Duodenal mucosa (tissue), 2 donors: ENCODE data around the gene MITF.

ENCODE experiments used
- H3K27ac ChIP-seq: one replicate; pipeline ENCODE4 v1.7.0; 2013; ENCODE audit warnings: low read depth, low read length
- H3K27me3 ChIP-seq, 2 donors: one replicate each; pipeline ENCODE4 v1.7.0; 2013; ENCODE audit warnings: low read length in 2 of 2, control low read depth in 1 of 2; ENCODE audit not compliant: insufficient read depth in 2 of 2, control insufficient read depth in 1 of 2
- H3K36me3 ChIP-seq, 2 donors: one replicate each; pipeline ENCODE4 v1.7.0; 2013; ENCODE audit warnings: low read length in 2 of 2, control low read depth in 1 of 2; ENCODE audit not compliant: insufficient read depth in 2 of 2, control insufficient read depth in 1 of 2
- H3K4me1 ChIP-seq, 2 donors: one replicate each; pipeline ENCODE4 v1.7.0; 2013; ENCODE audit warnings: low read length in 2 of 2, control low read depth in 1 of 2; ENCODE audit not compliant: insufficient read depth in 2 of 2, control insufficient read depth in 1 of 2
- H3K4me3 ChIP-seq, 2 donors: one replicate each; pipeline ENCODE4 v1.7.0; 2013; ENCODE audit warnings: low read length in 2 of 2, low read depth in 1 of 2
- H3K9ac ChIP-seq, 2 donors: one replicate each; pipeline ENCODE4 v1.7.0; 2013; ENCODE audit warnings: low read length in 2 of 2, low read depth in 1 of 2
- H3K9me3 ChIP-seq, 2 donors: one replicate each; pipeline ENCODE4 v1.7.0; 2013; ENCODE audit warnings: low read length in 2 of 2, control low read depth in 1 of 2; ENCODE audit not compliant: control insufficient read depth in 1 of 2

The MITF gene

DNA sequence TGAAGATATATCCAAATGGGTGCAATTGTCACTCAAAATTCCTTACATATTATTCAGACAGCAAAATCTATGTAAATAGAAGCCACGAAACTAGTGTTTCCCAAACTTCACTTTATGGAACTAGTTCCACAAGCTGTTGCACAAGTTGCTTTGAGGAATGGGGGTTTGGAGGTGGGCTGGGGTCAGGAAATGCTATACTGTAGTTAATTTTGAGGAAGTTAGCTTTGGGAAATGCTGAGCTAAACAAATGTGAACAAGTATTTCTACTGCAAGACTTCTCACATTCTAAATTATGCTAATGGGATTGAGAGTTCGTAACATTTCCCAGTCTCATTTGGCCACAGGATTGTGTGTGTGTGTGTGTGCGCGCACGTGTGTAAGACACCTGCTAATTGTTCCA, 231.6 kb downstream of the MITF start:
- Histone ChIP-seq H3K4me1 (no peaks in the 10 kb centered on the region), H3K9me3 (no peaks in the 10 kb centered on the region), H3K27me3 (no peaks in the 10 kb centered on the region), H3K9ac (no peak overlapping the region), H3K4me3 (no peak overlapping the region), H3K36me3 (no peaks in the 10 kb centered on the region), H3K27ac (no peak overlapping the region)

DNA sequence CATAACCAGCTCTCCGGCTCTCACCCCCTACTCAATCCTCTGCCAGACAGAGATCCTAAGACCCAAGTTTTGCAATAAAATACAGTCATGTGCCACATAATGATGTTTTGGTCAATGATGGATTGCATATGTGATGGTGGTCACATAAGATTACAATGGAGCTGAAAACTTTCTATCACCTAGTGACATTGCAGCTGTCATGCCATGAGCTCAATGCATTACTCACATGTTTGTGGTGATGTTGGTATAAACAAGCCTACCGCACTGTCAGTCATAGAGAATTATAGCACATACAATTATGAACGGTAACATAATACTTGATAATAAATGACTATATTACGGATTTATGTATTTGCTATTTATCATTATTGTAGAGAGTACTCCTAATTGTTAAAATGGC, 233.4 kb downstream of the MITF start:
- Histone ChIP-seq H3K4me3 (no peak overlapping the region), H3K4me1 (no peaks in the 10 kb centered on the region), H3K9me3 (no peaks in the 10 kb centered on the region), H3K36me3 (no peaks in the 10 kb centered on the region), H3K27me3 (no peaks in the 10 kb centered on the region), H3K9ac (no peak overlapping the region), H3K27ac (no peak overlapping the region)

DNA sequence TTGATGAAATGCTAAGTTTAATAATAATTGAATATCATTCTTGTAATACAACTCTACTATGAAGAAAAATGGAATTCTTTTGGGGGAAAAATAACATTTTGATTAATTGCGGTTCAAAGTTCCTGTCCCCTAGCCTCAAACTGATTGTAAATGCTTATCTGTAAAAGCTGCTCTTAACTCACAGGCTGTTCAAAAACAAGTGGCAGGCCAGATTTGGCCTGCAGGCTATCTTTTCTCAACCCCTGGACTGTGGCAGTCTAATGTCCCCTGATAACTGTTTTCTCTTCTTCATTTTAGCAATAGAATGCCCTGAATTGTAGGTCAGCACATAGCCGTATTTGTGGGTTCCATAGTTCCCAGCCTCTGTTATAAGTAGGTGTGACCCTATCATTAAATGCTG, 236.8 kb downstream of the MITF start:
- peaks cover 4 to 5% of the 10 kb centered on the region in 2 donors for H3K9me3 ChIP-seq
- no peak overlapping the region for H3K9ac ChIP-seq
- H3K4me3 ChIP-seq, result no peak overlapping the region
- no peak overlapping the region for H3K27ac ChIP-seq
- H3K27me3 ChIP-seq, result no peaks in the 10 kb centered on the region
- H3K4me1 ChIP-seq, result no peaks in the 10 kb centered on the region
- no peaks in the 10 kb centered on the region for H3K36me3 ChIP-seq

- no peaks in the 10 kb centered on the region for H3K27me3 ChIP-seq
- no peaks in the 10 kb centered on the region for H3K36me3 ChIP-seq
- H3K27ac ChIP-seq, result no peak overlapping the region
- H3K9ac ChIP-seq, result no peak overlapping the region
- no peak overlapping the region for H3K4me3 ChIP-seq
- H3K9me3 ChIP-seq, result peaks cover 4 to 5% of the 10 kb centered on the region in 2 donors
- no peaks in the 10 kb centered on the region for H3K4me1 ChIP-seq
Measured at GRCh38 chr3:69983546-69984265, 244.4 kb downstream of the MITF start.

- H3K27me3 ChIP-seq, result no peaks in the 10 kb centered on the region
- no peaks in the 10 kb centered on the region for H3K4me1 ChIP-seq
- no peak overlapping the region for H3K9ac ChIP-seq
- H3K36me3 ChIP-seq, result no peaks in the 10 kb centered on the region
- H3K4me3 ChIP-seq, result no peak overlapping the region
- no peak overlapping the region for H3K27ac ChIP-seq
- no peaks in the 10 kb centered on the region for H3K9me3 ChIP-seq
Measured at GRCh38 chr3:69985266-69985665, 246.0 kb downstream of the MITF start.

DNA sequence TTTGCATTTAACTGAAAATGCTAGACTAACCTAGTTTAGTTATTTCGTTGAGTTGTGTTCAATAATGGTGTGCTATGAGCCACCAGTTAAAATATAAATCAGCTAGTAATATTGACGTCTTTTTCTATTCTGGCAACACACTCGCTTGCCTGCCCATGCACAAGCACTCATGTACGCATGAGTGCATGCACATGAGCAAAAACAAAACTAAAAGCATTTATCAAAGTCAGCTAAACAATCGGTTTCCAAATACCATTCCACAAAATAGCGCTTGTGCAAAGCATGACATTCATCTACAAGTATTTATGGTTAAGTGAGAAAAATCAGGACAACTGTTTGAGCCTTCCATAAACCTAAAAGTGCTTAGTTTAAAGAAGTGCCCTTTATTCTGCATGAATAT, 247.2 kb downstream of the MITF start:
- no peak overlapping the region for H3K27ac ChIP-seq
- H3K9ac ChIP-seq, result no peak overlapping the region
- H3K9me3 ChIP-seq, result no peaks in the 10 kb centered on the region
- no peaks in the 10 kb centered on the region for H3K4me1 ChIP-seq
- H3K4me3 ChIP-seq, result no peak overlapping the region
- H3K36me3 ChIP-seq, result no peaks in the 10 kb centered on the region
- H3K27me3 ChIP-seq, result no peaks in the 10 kb centered on the region

- Histone ChIP-seq H3K4me3 (no peak overlapping the region), H3K27ac (no peak overlapping the region), H3K4me1 (no peaks in the 10 kb centered on the region), H3K36me3 (no peaks in the 10 kb centered on the region), H3K9ac (no peak overlapping the region), H3K27me3 (no peaks in the 10 kb centered on the region), H3K9me3 (no peaks in the 10 kb centered on the region)
Measured at GRCh38 chr3:69987833-69988232, 248.6 kb downstream of the MITF start.

DNA sequence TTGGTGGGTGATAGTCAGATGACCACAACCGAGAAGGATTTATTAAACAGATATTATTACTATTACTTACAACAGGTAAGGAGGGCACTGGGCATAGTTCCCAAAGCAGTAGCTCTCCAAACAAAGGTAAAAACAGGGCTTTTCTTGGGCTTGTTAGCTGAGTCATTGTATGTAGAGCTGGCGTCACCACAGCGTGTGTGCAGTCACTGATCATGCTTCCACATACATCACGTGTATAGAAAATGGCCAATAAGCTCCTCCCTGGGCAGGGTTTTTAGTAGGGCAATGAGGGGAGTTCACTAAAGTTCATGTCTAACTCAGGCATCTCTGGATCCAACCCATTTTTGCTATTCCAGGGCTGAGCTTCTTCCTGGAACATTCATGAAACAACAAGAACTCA, 254.5 kb downstream of the MITF start:
- H3K27me3 ChIP-seq, result no peaks in the 10 kb centered on the region
- no peaks in the 10 kb centered on the region for H3K9me3 ChIP-seq
- H3K27ac ChIP-seq, result no peak overlapping the region

DNA sequence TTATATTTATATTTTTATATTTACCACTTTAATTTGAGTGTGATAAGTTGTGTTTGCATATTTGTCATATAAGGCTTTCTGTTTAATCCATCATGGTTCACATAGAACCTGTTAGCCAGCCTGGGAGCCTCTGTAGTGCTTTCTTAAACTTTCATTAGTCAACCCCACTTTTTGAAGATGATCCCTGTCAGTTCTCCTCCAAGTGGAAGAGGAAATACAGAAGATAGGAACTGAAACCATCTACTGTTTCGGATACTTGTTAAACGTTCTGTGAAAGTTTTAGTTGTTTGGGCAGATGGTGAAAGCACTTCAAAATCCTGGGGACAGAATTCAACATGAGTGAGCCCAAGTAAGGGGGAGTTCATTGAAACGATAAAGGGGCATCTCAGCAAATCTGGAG, 255.7 kb downstream of the MITF start:
- H3K27me3 ChIP-seq, result no peaks in the 10 kb centered on the region
- no peak overlapping the region for H3K27ac ChIP-seq
- H3K4me3 ChIP-seq, result no peak overlapping the region
- no peak overlapping the region for H3K9ac ChIP-seq
- no peaks in the 10 kb centered on the region for H3K36me3 ChIP-seq
- H3K4me1 ChIP-seq, result no peaks in the 10 kb centered on the region
- H3K9me3 ChIP-seq, result no peaks in the 10 kb centered on the region

More for the DNA sequence above, 254.5 kb downstream of the MITF start:
- Histone ChIP-seq H3K4me1 (no peaks in the 10 kb centered on the region), H3K4me3 (no peak overlapping the region), H3K36me3 (no peaks in the 10 kb centered on the region), H3K9ac (no peak overlapping the region)

DNA sequence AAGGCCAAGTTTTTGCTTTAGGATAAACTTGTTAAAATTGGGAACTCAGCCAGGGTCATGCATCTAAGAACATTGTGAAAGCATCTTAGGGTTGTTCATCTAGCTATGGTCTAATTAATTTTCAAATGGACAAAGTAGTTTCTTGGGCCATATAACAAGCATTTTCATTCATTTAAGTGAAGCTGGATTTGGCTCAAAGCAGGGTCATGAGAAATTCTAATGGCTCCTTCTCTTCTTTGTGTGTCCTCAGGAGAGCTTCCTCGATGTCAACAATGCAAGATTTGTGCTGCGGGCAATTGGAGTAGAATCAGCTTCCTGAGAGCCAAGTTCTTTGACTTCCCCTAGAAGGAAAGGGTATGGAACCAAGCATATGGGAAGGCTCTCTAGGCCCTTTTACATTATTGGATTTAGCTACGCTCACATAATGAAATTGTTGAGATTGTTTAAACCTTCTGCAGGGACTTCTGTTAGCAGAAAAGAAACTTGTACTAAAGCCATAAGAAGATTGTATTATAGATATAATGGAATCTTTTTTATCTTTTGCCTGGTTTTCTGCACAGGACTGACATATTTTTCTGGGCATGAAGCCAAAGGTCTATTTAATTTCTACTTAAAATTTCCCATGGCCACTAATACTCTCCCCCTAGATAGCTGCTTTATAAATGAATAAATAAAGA, 258.5 kb downstream of the MITF start:
- no peaks in the 10 kb centered on the region for H3K4me1 ChIP-seq
- H3K27me3 ChIP-seq, result no peaks in the 10 kb centered on the region
- H3K4me3 ChIP-seq, result no peak overlapping the region
- H3K9me3 ChIP-seq, result no peaks in the 10 kb centered on the region
- H3K27ac ChIP-seq, result no peak overlapping the region
- H3K36me3 ChIP-seq, result no peaks in the 10 kb centered on the region
- no peak overlapping the region for H3K9ac ChIP-seq
